ENCODE results near the gene FAM124B. TPM values are rescaled to one million over a fixed set of nuclear protein-coding genes. Genes with fewer than 3 reads are reported as not detected.
"Not testable (repeated sequence)": the region's sequence is repeated elsewhere in the genome, so short reads cannot be mapped to it uniquely, and the experiment has no call there.

The FAM124B gene
- polyA plus RNA-seq, 6 donors from 2014 or later, result 0.20 to 0.38 TPM; not detected in 4

DNA sequence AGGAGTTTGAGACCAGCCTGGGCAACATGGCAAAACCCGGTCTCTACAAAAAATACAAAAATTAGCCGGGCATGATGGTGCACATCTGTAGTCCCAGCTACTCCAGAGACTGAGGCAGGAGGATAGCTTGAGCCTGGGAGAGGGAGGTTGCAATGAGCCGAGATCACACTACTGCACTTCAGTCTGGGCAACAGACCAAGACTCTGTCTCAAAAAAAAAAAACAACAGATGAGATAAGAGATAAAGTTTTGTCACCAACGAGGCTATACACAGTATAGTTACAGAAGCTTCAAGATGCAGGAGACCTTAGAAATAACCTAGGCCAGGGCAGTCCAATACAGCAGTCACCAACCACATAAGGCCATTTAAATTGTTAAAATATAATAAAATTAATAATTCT is 9.4 kb downstream of the FAM124B start:
- no peak overlapping the region for H3K4me3 Mint-ChIP-seq
- H3K4me1 Mint-ChIP-seq, result no peaks in the 10 kb centered on the region
- no peaks in the 10 kb centered on the region for H3K9me3 Mint-ChIP-seq
- no peak for DNase-seq
- no peak overlapping the region for H3K27ac Mint-ChIP-seq
- no peak for ATAC-seq (ENCODE audit: low read depth in 2 of 2)
- H3K27me3 Mint-ChIP-seq, result no peaks in the 10 kb centered on the region
- no peaks in the 10 kb centered on the region for H3K36me3 Mint-ChIP-seq

GRCh38 chr2:224389317-224389716 is 12.6 kb downstream of the FAM124B start:
- ATAC-seq (ENCODE audit: low read depth in 2 of 2) (no peak), DNase-seq (no peak)
- Mint-ChIP-seq H3K9me3 (no peaks in the 10 kb centered on the region), H3K36me3 (no peaks in the 10 kb centered on the region), H3K4me1 (no peaks in the 10 kb centered on the region), H3K27ac (no peak overlapping the region), H3K4me3 (no peak overlapping the region), H3K27me3 (no peaks in the 10 kb centered on the region)

- Mint-ChIP-seq H3K36me3 (no peaks in the 10 kb centered on the region), H3K27ac (no peak overlapping the region), H3K4me1 (no peaks in the 10 kb centered on the region), H3K4me3 (no peak overlapping the region), H3K27me3 (no peaks in the 10 kb centered on the region), H3K9me3 (no peaks in the 10 kb centered on the region)
- DNase-seq (no peak), ATAC-seq (ENCODE audit: low read depth in 2 of 2) (no peak)
Measured at GRCh38 chr2:224386876-224387275, 15.0 kb downstream of the FAM124B start.

- Mint-ChIP-seq H3K27me3 (no peaks in the 10 kb centered on the region), H3K4me3 (no peak overlapping the region), H3K4me1 (peaks cover 2 to 6% (median 3%) of the 10 kb centered on the region in 3 donors), H3K36me3 (no peaks in the 10 kb centered on the region), H3K9me3 (no peaks in the 10 kb centered on the region), H3K27ac (no peak overlapping the region)
- ATAC-seq (ENCODE audit: low read depth in 2 of 2), result no peak
- no peak for DNase-seq
Measured at GRCh38 chr2:224382973-224383555, 18.8 kb downstream of the FAM124B start.

DNA sequence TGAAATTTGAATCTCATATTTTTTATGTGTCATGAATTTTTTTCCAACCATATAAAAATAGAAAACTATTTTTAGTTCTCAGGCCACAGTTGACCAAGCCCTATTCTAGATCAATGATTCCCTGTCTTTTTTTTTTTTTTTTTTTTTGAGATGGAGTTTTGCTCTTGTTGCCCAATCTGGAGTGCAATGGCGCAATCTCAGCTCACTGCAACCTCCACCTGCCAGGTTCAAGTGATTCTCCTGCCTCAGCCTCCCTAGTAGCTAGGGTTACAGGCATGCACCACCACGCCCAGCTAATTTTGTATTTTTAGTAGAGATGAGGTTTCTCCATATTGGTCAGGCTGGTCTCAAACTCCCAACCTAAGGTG is 19.6 kb downstream of the FAM124B start:
- H3K27me3 Mint-ChIP-seq; DNase-seq; H3K4me3 Mint-ChIP-seq; ATAC-seq (ENCODE audit: low read depth in 2 of 2); H3K27ac Mint-ChIP-seq; H3K9me3 Mint-ChIP-seq; H3K36me3 Mint-ChIP-seq: not testable (repeated sequence)
- H3K4me1 Mint-ChIP-seq, result peaks cover 8 to 13% (median 10%) of the 10 kb centered on the region in 3 donors

GRCh38 chr2:224381521-224382279 is 20.2 kb downstream of the FAM124B start:
- Mint-ChIP-seq H3K4me3 (no peak overlapping the region), H3K36me3 (no peaks in the 10 kb centered on the region), H3K9me3 (no peaks in the 10 kb centered on the region), H3K27me3 (no peaks in the 10 kb centered on the region), H3K27ac (no peak overlapping the region), H3K4me1 (peaks cover 12 to 15% (median 13%) of the 10 kb centered on the region in 3 donors)
- DNase-seq (no peak), ATAC-seq (ENCODE audit: low read depth in 2 of 2) (no peak)

- H3K4me1 Mint-ChIP-seq, result peaks cover 12 to 15% (median 13%) of the 10 kb centered on the region in 3 donors
- H3K27ac Mint-ChIP-seq, result no peak overlapping the region
- H3K4me3 Mint-ChIP-seq, result no peak overlapping the region
- ATAC-seq (ENCODE audit: low read depth in 2 of 2), result no peak
- H3K9me3 Mint-ChIP-seq, result no peaks in the 10 kb centered on the region
- no peak for DNase-seq
- no peaks in the 10 kb centered on the region for H3K36me3 Mint-ChIP-seq
- H3K27me3 Mint-ChIP-seq, result no peaks in the 10 kb centered on the region
Measured at GRCh38 chr2:224379986-224380385, 21.9 kb downstream of the FAM124B start.

DNA sequence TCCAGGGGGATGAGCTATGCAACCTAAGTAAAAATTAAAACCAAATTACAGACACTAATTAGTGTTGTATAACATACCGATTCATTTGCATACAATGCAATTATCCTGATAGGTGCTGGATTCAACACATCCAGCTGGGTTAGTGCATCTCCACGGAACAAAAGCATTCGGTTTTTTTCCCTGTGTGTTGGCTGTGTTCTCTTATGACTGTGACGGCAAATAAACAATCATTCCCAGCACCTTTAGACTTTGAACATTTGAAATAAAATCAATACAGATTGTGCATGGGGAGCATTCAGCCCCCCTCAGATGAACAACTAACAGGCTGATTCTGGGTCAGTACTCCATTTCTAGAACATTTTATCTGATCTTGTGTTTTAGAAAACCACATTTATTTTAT is 22.7 kb downstream of the FAM124B start:
- no peak for ATAC-seq (ENCODE audit: low read depth in 2 of 2)
- Mint-ChIP-seq H3K4me3 (no peak overlapping the region), H3K36me3 (no peaks in the 10 kb centered on the region), H3K27me3 (no peaks in the 10 kb centered on the region), H3K27ac (peak overlapping the region in 1 of 6 donors; percentile 49), H3K4me1 (peaks cover 12 to 15% (median 13%) of the 10 kb centered on the region in 3 donors), H3K9me3 (no peaks in the 10 kb centered on the region)
- no peak for DNase-seq

- Mint-ChIP-seq H3K4me3 (no peak overlapping the region), H3K27ac (no peak overlapping the region), H3K27me3 (no peaks in the 10 kb centered on the region), H3K4me1 (peaks cover 12 to 15% (median 13%) of the 10 kb centered on the region in 3 donors), H3K36me3 (no peaks in the 10 kb centered on the region), H3K9me3 (no peaks in the 10 kb centered on the region)
- DNase-seq (no peak), ATAC-seq (ENCODE audit: low read depth in 2 of 2) (no peak)
Measured at GRCh38 chr2:224378701-224379097, 23.2 kb downstream of the FAM124B start.

- Mint-ChIP-seq H3K36me3 (no peaks in the 10 kb centered on the region), H3K4me1 (peaks cover 12 to 15% (median 13%) of the 10 kb centered on the region in 3 donors), H3K27ac (peak overlapping the region in 1 of 6 donors; percentile 78), H3K9me3 (no peaks in the 10 kb centered on the region), H3K4me3 (peak overlapping the region in 1 of 8 donors; percentile 50), H3K27me3 (peaks cover 0 to 4% (median 0%) of the 10 kb centered on the region in 3 donors)
- DNase-seq, result no peak
- no peak for ATAC-seq (ENCODE audit: low read depth in 2 of 2)
Measured at GRCh38 chr2:224377751-224378700, 23.9 kb downstream of the FAM124B start.

DNA sequence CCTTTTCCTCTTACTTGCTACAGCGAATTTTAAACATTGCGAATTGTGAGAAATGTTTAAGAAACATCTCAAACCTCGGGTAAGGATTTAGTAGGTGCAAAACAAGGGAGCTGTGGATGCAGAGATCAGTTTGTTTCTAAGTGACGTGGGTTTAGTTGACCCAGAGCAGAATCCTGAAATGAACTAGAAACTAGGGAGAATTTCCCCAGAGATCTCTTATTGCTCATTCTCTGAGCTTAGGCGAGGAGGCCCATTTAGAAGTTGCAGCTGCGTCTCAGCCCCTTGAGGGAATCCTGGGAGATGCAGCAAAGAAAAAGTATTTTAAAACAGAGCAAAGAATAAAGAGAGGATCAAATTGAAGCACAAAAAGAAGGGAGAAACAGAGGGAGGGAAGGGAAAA is 29.3 kb downstream of the FAM124B start:
- Mint-ChIP-seq H3K4me3 (no peak overlapping the region), H3K9me3 (no peaks in the 10 kb centered on the region), H3K36me3 (no peaks in the 10 kb centered on the region), H3K27me3 (peaks cover 0 to 21% (median 8%) of the 10 kb centered on the region in 3 donors), H3K27ac (peak overlapping the region in 2 of 6 donors; percentile 30 to 59), H3K4me1 (peaks cover 3 to 14% (median 7%) of the 10 kb centered on the region in 3 donors)
- DNase-seq, result no peak
- no peak for ATAC-seq (ENCODE audit: low read depth in 2 of 2)

DNA sequence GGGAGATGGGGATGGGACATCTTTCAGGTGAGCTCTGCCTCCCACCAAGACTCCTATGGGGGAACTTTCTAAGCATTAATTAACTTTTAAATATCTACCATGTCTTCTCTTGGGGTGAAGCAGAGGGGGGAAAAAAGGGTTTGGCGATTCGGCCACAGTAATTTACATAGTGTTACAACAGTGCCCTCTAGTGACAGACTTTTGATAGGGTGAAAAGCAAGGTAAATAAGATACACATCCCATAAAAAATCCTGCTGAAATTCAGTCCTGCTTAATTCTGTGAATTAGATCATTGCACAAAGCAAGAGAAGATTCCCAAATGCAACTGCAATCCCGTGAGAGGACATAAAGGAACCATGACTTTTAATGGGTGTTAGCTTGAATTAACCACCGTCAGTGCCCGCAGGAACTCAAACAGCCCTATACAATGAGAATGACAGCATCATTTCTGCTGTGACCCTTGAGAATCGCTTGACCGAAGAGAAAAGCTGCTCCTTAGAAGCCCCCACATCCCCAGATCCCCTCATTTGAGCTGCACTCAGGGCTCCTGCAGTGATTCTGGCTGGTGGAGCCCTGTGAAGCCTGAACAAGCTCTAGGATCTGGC is 32.8 kb downstream of the FAM124B start:
- peaks cover 0 to 6% (median 0%) of the 10 kb centered on the region in 3 donors for H3K4me1 Mint-ChIP-seq
- no peak overlapping the region for H3K4me3 Mint-ChIP-seq
- ATAC-seq (ENCODE audit: low read depth in 2 of 2) (no peak), DNase-seq (peak; percentile 25)
- H3K36me3 Mint-ChIP-seq, result no peaks in the 10 kb centered on the region
- H3K27me3 Mint-ChIP-seq, result peaks cover 0 to 21% (median 8%) of the 10 kb centered on the region in 3 donors
- no peak overlapping the region for H3K27ac Mint-ChIP-seq
- no peaks in the 10 kb centered on the region for H3K9me3 Mint-ChIP-seq

- H3K9me3 Mint-ChIP-seq, result no peaks in the 10 kb centered on the region
- H3K27ac Mint-ChIP-seq, result no peak overlapping the region
- DNase-seq (no peak), ATAC-seq (ENCODE audit: low read depth in 2 of 2) (no peak)
- peaks cover 0 to 17% (median 9%) of the 10 kb centered on the region in 3 donors for H3K27me3 Mint-ChIP-seq
- H3K36me3 Mint-ChIP-seq, result no peaks in the 10 kb centered on the region
- H3K4me3 Mint-ChIP-seq, result no peak overlapping the region
- peaks cover 0 to 6% (median 0%) of the 10 kb centered on the region in 3 donors for H3K4me1 Mint-ChIP-seq
Measured at GRCh38 chr2:224366267-224366844, 35.6 kb downstream of the FAM124B start.
